IPS-15b (cell line): ENCODE data around the gene FMN2.
"Not testable (repeated sequence)": the region's sequence is repeated elsewhere in the genome, so short reads cannot be mapped to it uniquely, and the experiment has no call there.

Experiments used
- H3K27me3 ChIP-seq: one replicate; pipeline ENCODE4 v1.6.1; 2013; ENCODE audit warnings: low read length; ENCODE audit not compliant: control insufficient read depth, insufficient read depth
- H3K36me3 ChIP-seq: one replicate; pipeline ENCODE4 v1.6.1; 2013; ENCODE audit warnings: low read length; ENCODE audit not compliant: control insufficient read depth, insufficient read depth
- H3K4me1 ChIP-seq: one replicate; pipeline ENCODE4 v1.6.1; 2013; ENCODE audit warnings: mild to moderate bottlenecking, low read length; ENCODE audit not compliant: control insufficient read depth, insufficient read depth
- H3K4me3 ChIP-seq: one replicate; pipeline ENCODE4 v1.5.1; 2013; ENCODE audit warnings: low read depth, low read length
- H3K9ac ChIP-seq: one replicate; pipeline ENCODE4 v1.6.1; 2013; ENCODE audit warnings: low read depth, mild to moderate bottlenecking, low read length
- H3K9me3 ChIP-seq: one replicate; pipeline ENCODE4 v1.6.1; 2013; ENCODE audit warnings: mild to moderate bottlenecking, low read length; ENCODE audit not compliant: control insufficient read depth, insufficient read depth

FMN2 gene

GRCh38 chr1:240242601-240243144 is 151.0 kb downstream of the FMN2 start:
- Histone ChIP-seq H3K9ac (no peak overlapping the region), H3K4me1 (no peaks in the 10 kb centered on the region), H3K27me3 (no peaks in the 10 kb centered on the region), H3K4me3 (no peak overlapping the region), H3K36me3 (no peaks in the 10 kb centered on the region), H3K9me3 (no peaks in the 10 kb centered on the region)

- Histone ChIP-seq H3K9me3 (no peaks in the 10 kb centered on the region), H3K9ac (no peak overlapping the region), H3K4me3 (no peak overlapping the region), H3K36me3 (no peaks in the 10 kb centered on the region), H3K27me3 (no peaks in the 10 kb centered on the region), H3K4me1 (no peaks in the 10 kb centered on the region)
Observed at GRCh38 chr1:240244968-240245628, 153.4 kb downstream of the FMN2 start.

GRCh38 chr1:240245629-240246020 is 153.9 kb downstream of the FMN2 start:
- Histone ChIP-seq H3K36me3 (no peaks in the 10 kb centered on the region), H3K9ac (no peak overlapping the region), H3K9me3 (no peaks in the 10 kb centered on the region), H3K4me3 (no peak overlapping the region), H3K27me3 (no peaks in the 10 kb centered on the region), H3K4me1 (no peaks in the 10 kb centered on the region)

GRCh38 chr1:240247899-240248298 is 156.2 kb downstream of the FMN2 start:
- H3K4me3 ChIP-seq = no peak overlapping the region
- H3K9ac ChIP-seq = no peak overlapping the region
- no peaks in the 10 kb centered on the region for H3K9me3 ChIP-seq
- no peaks in the 10 kb centered on the region for H3K4me1 ChIP-seq
- no peaks in the 10 kb centered on the region for H3K27me3 ChIP-seq
- H3K36me3 ChIP-seq = no peaks in the 10 kb centered on the region

GRCh38 chr1:240254006-240254405 is 162.3 kb downstream of the FMN2 start:
- Histone ChIP-seq H3K9me3 (no peaks in the 10 kb centered on the region), H3K4me1 (no peaks in the 10 kb centered on the region), H3K9ac (no peak overlapping the region), H3K27me3 (no peaks in the 10 kb centered on the region), H3K4me3 (no peak overlapping the region), H3K36me3 (no peaks in the 10 kb centered on the region)

- no peaks in the 10 kb centered on the region for H3K27me3 ChIP-seq
- no peaks in the 10 kb centered on the region for H3K4me1 ChIP-seq
- no peaks in the 10 kb centered on the region for H3K36me3 ChIP-seq
- no peak overlapping the region for H3K4me3 ChIP-seq
- H3K9ac ChIP-seq = no peak overlapping the region
- no peaks in the 10 kb centered on the region for H3K9me3 ChIP-seq
Observed at GRCh38 chr1:240254778-240255291, 163.2 kb downstream of the FMN2 start.

GRCh38 chr1:240255922-240256321 is 164.2 kb downstream of the FMN2 start:
- Histone ChIP-seq H3K9ac (no peak overlapping the region), H3K4me3 (no peak overlapping the region), H3K9me3 (no peaks in the 10 kb centered on the region), H3K27me3 (no peaks in the 10 kb centered on the region), H3K4me1 (no peaks in the 10 kb centered on the region), H3K36me3 (no peaks in the 10 kb centered on the region)

- Histone ChIP-seq H3K4me1 (no peaks in the 10 kb centered on the region), H3K36me3 (no peaks in the 10 kb centered on the region), H3K9me3 (no peaks in the 10 kb centered on the region), H3K4me3 (no peak overlapping the region), H3K27me3 (no peaks in the 10 kb centered on the region), H3K9ac (no peak overlapping the region)
Observed at GRCh38 chr1:240256836-240257503, 165.3 kb downstream of the FMN2 start.

- no peaks in the 10 kb centered on the region for H3K4me1 ChIP-seq
- H3K27me3 ChIP-seq = no peaks in the 10 kb centered on the region
- H3K4me3 ChIP-seq = no peak overlapping the region
- no peaks in the 10 kb centered on the region for H3K36me3 ChIP-seq
- H3K9me3 ChIP-seq = no peaks in the 10 kb centered on the region
- no peak overlapping the region for H3K9ac ChIP-seq
Observed at GRCh38 chr1:240258910-240259309, 167.2 kb downstream of the FMN2 start.

- H3K4me1 ChIP-seq, H3K36me3 ChIP-seq, H3K27me3 ChIP-seq, H3K9ac ChIP-seq, H3K4me3 ChIP-seq, H3K9me3 ChIP-seq: not testable (repeated sequence)
Observed at GRCh38 chr1:240264494-240264893, 172.8 kb downstream of the FMN2 start.

- Histone ChIP-seq H3K9me3 (no peaks in the 10 kb centered on the region), H3K27me3 (no peaks in the 10 kb centered on the region), H3K36me3 (no peaks in the 10 kb centered on the region), H3K9ac (no peak overlapping the region), H3K4me3 (no peak overlapping the region), H3K4me1 (no peaks in the 10 kb centered on the region)
Observed at GRCh38 chr1:240271081-240271480, 179.4 kb downstream of the FMN2 start.

- no peak overlapping the region for H3K9ac ChIP-seq
- H3K27me3 ChIP-seq = no peaks in the 10 kb centered on the region
- H3K36me3 ChIP-seq = no peaks in the 10 kb centered on the region
- H3K4me3 ChIP-seq = no peak overlapping the region
- no peaks in the 10 kb centered on the region for H3K4me1 ChIP-seq
- H3K9me3 ChIP-seq = no peaks in the 10 kb centered on the region
Observed at GRCh38 chr1:240274569-240274968, 182.9 kb downstream of the FMN2 start.
